ENCODE measurements around the gene SAXO1. TPM values are rescaled to one million over a fixed set of nuclear protein-coding genes. Genes with fewer than 3 reads are reported as not detected.

Gene SAXO1
- polyA plus RNA-seq, 1 experiment, result 0.01 TPM

GRCh38 chr9:18989097-18989496 lies 43.9 kb downstream of the SAXO1 start:
- POLR2A ChIA-PET, result no interaction called here
- no peaks in the 10 kb centered on the region; the same call in 1 of the 2 replicates for H3K9me3 ChIP-seq (ENCODE audit: control insufficient read depth, insufficient read depth, low read length)
- no peak for DNase-seq (ENCODE audit: low read depth, low spot score)
- no peak overlapping the region for H3K27ac ChIP-seq (ENCODE audit: low read depth, low read length)
- no peak overlapping the region for H3K4me3 ChIP-seq (ENCODE audit: low read depth, low read length)
- CTCF ChIA-PET, result interaction anchor here (1.0 to 1.3 kb wide), 3 partner anchors 9 to 1178 kb away, joined by 3 to 5 read pairs (median 3); no protein-coding TSS in a partner anchor
- TF ChIP-seq CTCF (IDR thresholded peaks at IDR 0.05; ENCODE audit: low read depth, low read length), result no peak
- peaks cover 11% of the 10 kb centered on the region for H3K27me3 ChIP-seq (ENCODE audit: control insufficient read depth, insufficient read depth, low read length)

GRCh38 chr9:18988003-18988402 lies 45.0 kb downstream of the SAXO1 start:
- CTCF ChIA-PET, result interaction anchor here (0.6 to 1.2 kb wide), 2 partner anchors 8 to 490 kb away, joined by 3 to 6 read pairs; no protein-coding TSS in a partner anchor
- no peak for DNase-seq (ENCODE audit: low read depth, low spot score)

GRCh38 chr9:18985996-18986395 lies 47.0 kb downstream of the SAXO1 start:
- peaks cover 14% of the 10 kb centered on the region for H3K27me3 ChIP-seq (ENCODE audit: control insufficient read depth, insufficient read depth, low read length)
- CTCF ChIA-PET, result no interaction called here
- POLR2A ChIA-PET, result no interaction called here

More at GRCh38 chr9:18988003-18988402, 45.0 kb downstream of the SAXO1 start:
- H3K27me3 ChIP-seq (ENCODE audit: control insufficient read depth, insufficient read depth, low read length), result peaks cover 11% of the 10 kb centered on the region
- H3K9me3 ChIP-seq (ENCODE audit: control insufficient read depth, insufficient read depth, low read length), result no peaks in the 10 kb centered on the region; the same call in 1 of the 2 replicates
- POLR2A ChIA-PET, result no interaction called here
- no peak overlapping the region for H3K27ac ChIP-seq (ENCODE audit: low read depth, low read length)
- no peak overlapping the region for H3K4me3 ChIP-seq (ENCODE audit: low read depth, low read length)
- no peak for TF ChIP-seq CTCF (IDR thresholded peaks at IDR 0.05; ENCODE audit: low read depth, low read length)

GRCh38 chr9:18985464-18985951 lies 47.5 kb downstream of the SAXO1 start:
- H3K27ac ChIP-seq (ENCODE audit: low read depth, low read length), result no peak overlapping the region
- ChIA-PET CTCF (no interaction called here), POLR2A (no interaction called here)
- no peak overlapping the region for H3K4me3 ChIP-seq (ENCODE audit: low read depth, low read length)
- H3K27me3 ChIP-seq (ENCODE audit: control insufficient read depth, insufficient read depth, low read length), result peaks cover 14% of the 10 kb centered on the region
- no peak for DNase-seq (ENCODE audit: low read depth, low spot score)
- TF ChIP-seq CTCF (IDR thresholded peaks at IDR 0.05; ENCODE audit: low read depth, low read length), result no peak
- no peaks in the 10 kb centered on the region; the same call in 1 of the 2 replicates for H3K9me3 ChIP-seq (ENCODE audit: control insufficient read depth, insufficient read depth, low read length)

More at GRCh38 chr9:18985996-18986395, 47.0 kb downstream of the SAXO1 start:
- H3K9me3 ChIP-seq (ENCODE audit: control insufficient read depth, insufficient read depth, low read length), result no peaks in the 10 kb centered on the region; the same call in 1 of the 2 replicates
- DNase-seq (ENCODE audit: low read depth, low spot score), result no peak
- no peak for TF ChIP-seq CTCF (IDR thresholded peaks at IDR 0.05; ENCODE audit: low read depth, low read length)
- H3K27ac ChIP-seq (ENCODE audit: low read depth, low read length), result no peak overlapping the region
- H3K4me3 ChIP-seq (ENCODE audit: low read depth, low read length), result no peak overlapping the region

- H3K27ac ChIP-seq (ENCODE audit: low read depth, low read length), result no peak overlapping the region
- ChIA-PET POLR2A (no interaction called here), CTCF (no interaction called here)
Measured at GRCh38 chr9:18982262-18982620, 50.8 kb downstream of the SAXO1 start.

More at GRCh38 chr9:18982262-18982620, 50.8 kb downstream of the SAXO1 start:
- TF ChIP-seq CTCF (IDR thresholded peaks at IDR 0.05; ENCODE audit: low read depth, low read length), result no peak
- DNase-seq (ENCODE audit: low read depth, low spot score), result no peak
- no peaks in the 10 kb centered on the region; the same call in 1 of the 2 replicates for H3K9me3 ChIP-seq (ENCODE audit: control insufficient read depth, insufficient read depth, low read length)
- H3K4me3 ChIP-seq (ENCODE audit: low read depth, low read length), result no peak overlapping the region
- peaks cover 8% of the 10 kb centered on the region for H3K27me3 ChIP-seq (ENCODE audit: control insufficient read depth, insufficient read depth, low read length)
